A673 (cell line): Measurements from ENCODE around the gene ATRNL1. TPM values are rescaled to one million over a fixed set of nuclear protein-coding genes. Genes with fewer than 3 reads are reported as not detected.

Source experiments
- BruUV-seq: library from RNA; stranded (reverse); fragments of 400-500 nt; replicated peaks from 2 replicates; lab custom pipeline; 2021; lab: Mats Ljungman, UMichigan
- CTCF ChIA-PET: fragments of 300-600 bp; sonication (Branson Sonifier 250); formaldehyde crosslinking; loops from one replicate; lab custom pipeline; 2022; ENCODE audit warnings: antibody characterized with exemption; lab: Charles Lee
- POLR2A ChIA-PET: fragments of 300-600 bp; sonication (Branson Sonifier 250); formaldehyde crosslinking; loops from one replicate; lab custom pipeline; 2022; ENCODE audit warnings: antibody characterized with exemption; ENCODE audit not compliant: low non-redundant PET; lab: Charles Lee
- DNase-seq: peaks from one replicate; pipeline ENCODE4 v3.0.0-alpha.2; 2015; ENCODE audit warnings: low spot score
- H3K27ac ChIP-seq: fragments of 200-600 bp; sonication (generic); 2 replicates; pipeline ENCODE4 v1.5.1; 2016; ENCODE audit warnings: mixed run types, low read depth, mild to moderate bottlenecking, mixed read lengths, antibody characterized with exemption, low read length; ENCODE audit not compliant: poor library complexity, severe bottlenecking
- H3K27me3 ChIP-seq: fragments of 200-600 bp; sonication (generic); replicated peaks from 2 replicates; pipeline ENCODE4 v1.6.1; 2017; ENCODE audit warnings: mixed run types, low read depth, mild to moderate bottlenecking, mixed read lengths, antibody characterized with exemption, low read length; ENCODE audit not compliant: insufficient read depth, poor library complexity
- H3K36me3 ChIP-seq: fragments of 200-600 bp; sonication (generic); 2 replicates; pipeline ENCODE4 v1.6.1; 2016; ENCODE audit warnings: mixed run types, mild to moderate bottlenecking, mixed read lengths, antibody characterized with exemption, low read length; ENCODE audit not compliant: insufficient read depth, poor library complexity, severe bottlenecking
- H3K4me1 ChIP-seq: fragments of 200-600 bp; sonication (generic); 2 replicates; pipeline ENCODE4 v1.6.1; 2017; ENCODE audit warnings: mixed run types, mild to moderate bottlenecking, mixed read lengths, antibody characterized with exemption, low read length; ENCODE audit not compliant: insufficient read depth, poor library complexity, severe bottlenecking
- H3K4me3 ChIP-seq: fragments of 200-600 bp; sonication (generic); 2 replicates; pipeline ENCODE4 v1.5.1; 2016; ENCODE audit warnings: low read depth, mixed run types, mild to moderate bottlenecking, mixed read lengths, low read length; ENCODE audit not compliant: poor library complexity, severe bottlenecking
- H3K9me3 ChIP-seq: fragments of 200-600 bp; sonication (generic); 2 replicates; pipeline ENCODE4 v1.6.1; 2016; ENCODE audit warnings: mixed run types, low read depth, mild to moderate bottlenecking, mixed read lengths, antibody characterized with exemption, low read length; ENCODE audit not compliant: poor library complexity, severe bottlenecking
- EZH2 ChIP-seq: fragments of 200-600 bp; sonication (generic); IDR thresholded peaks from 2 replicates; pipeline ENCODE4 v1.6.1; 2017; ENCODE audit warnings: borderline replicate concordance, low read depth, mild to moderate bottlenecking, mixed read lengths, antibody characterized with exemption, low read length; ENCODE audit not compliant: poor library complexity, severe bottlenecking
- intact Hi-C: fragments of 100-400 bp; cut with micrococcal nuclease; formaldehyde crosslinking; loops from one replicate; pipeline ENCODE4 v1.10.0; 2022; ENCODE audit not compliant: unreplicated experiment
- total RNA-seq: library from RNA; stranded (reverse); gene quantifications from 2 replicates; pipeline ENCODE4 v1.2.3, GENCODE V29; 2021
- TF ChIP-seq, protein P1 (sequence below): fragments of 300-800, 200-600 bp; sonication (generic); conservative IDR thresholded peaks from 2 replicates; pipeline ENCODE4 v1.5.1; 2017; ENCODE audit warnings: low read depth, mild to moderate bottlenecking, antibody characterized with exemption, low read length, moderate library complexity, mixed read lengths

ATRNL1 gene
- total RNA-seq, 1 experiment from 2014 or later, result 3.0 TPM

DNA sequence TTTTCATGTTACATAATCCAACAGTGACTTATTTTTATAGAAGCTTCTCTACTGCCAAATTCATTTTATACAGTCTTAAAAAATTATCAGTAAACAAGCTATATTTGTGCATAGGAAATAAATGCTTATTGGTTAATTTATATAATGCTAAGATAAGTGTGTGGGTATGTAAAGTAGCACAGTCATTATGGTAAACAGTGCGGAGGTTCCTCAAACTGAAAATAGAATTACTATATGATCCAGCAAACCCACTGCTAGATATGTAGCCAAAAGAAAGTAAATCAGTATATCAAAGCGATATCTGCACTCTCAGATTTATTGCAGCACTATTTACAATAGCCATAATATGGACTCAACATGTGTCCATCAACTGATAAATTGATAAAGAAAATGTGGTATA lies 71.1 kb downstream of the ATRNL1 start:
- ChIA-PET CTCF (no interaction called here), POLR2A (no interaction called here)
- no TSS peak for BruUV-seq

DNA sequence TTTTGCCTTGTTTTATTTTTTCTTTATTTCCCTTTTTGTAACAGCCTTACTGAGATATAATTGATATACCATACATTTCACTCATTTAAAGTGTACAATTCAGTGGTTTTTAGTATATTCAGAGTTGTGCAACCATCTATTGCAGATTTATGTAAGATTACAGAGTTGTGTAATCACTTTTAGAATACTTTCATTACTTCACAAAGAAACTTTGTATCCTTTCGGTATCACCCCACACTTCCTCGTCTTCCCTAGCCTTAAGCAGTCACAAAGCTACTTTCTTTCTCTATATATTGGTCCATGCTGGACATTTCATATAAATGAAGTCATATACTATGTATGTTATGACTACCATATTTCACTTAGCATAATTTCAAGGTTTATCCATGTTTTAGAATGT lies 74.6 kb downstream of the ATRNL1 start:
- no peak overlapping the region for H3K27ac ChIP-seq
- TF ChIP-seq EZH2, result no peak
- TF ChIP-seq, protein P1, sequence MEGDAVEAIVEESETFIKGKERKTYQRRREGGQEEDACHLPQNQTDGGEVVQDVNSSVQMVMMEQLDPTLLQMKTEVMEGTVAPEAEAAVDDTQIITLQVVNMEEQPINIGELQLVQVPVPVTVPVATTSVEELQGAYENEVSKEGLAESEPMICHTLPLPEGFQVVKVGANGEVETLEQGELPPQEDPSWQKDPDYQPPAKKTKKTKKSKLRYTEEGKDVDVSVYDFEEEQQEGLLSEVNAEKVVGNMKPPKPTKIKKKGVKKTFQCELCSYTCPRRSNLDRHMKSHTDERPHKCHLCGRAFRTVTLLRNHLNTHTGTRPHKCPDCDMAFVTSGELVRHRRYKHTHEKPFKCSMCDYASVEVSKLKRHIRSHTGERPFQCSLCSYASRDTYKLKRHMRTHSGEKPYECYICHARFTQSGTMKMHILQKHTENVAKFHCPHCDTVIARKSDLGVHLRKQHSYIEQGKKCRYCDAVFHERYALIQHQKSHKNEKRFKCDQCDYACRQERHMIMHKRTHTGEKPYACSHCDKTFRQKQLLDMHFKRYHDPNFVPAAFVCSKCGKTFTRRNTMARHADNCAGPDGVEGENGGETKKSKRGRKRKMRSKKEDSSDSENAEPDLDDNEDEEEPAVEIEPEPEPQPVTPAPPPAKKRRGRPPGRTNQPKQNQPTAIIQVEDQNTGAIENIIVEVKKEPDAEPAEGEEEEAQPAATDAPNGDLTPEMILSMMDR, result no peak
- no peaks in the 10 kb centered on the region for H3K4me1 ChIP-seq
- CTCF ChIA-PET, result no interaction called here
- no peaks in the 10 kb centered on the region for H3K9me3 ChIP-seq
- POLR2A ChIA-PET, result no interaction called here
- no TSS peak for BruUV-seq
- no peaks in the 10 kb centered on the region for H3K27me3 ChIP-seq
- no peak for DNase-seq
- intact Hi-C loops, result no loop called here
- no peaks in the 10 kb centered on the region for H3K36me3 ChIP-seq
- no peak overlapping the region for H3K4me3 ChIP-seq

More for the DNA sequence above, 71.1 kb downstream of the ATRNL1 start:
- TF ChIP-seq, protein P1, result no peak
- TF ChIP-seq EZH2, result no peak
- no peaks in the 10 kb centered on the region for H3K9me3 ChIP-seq
- H3K36me3 ChIP-seq, result no peaks in the 10 kb centered on the region
- intact Hi-C loops, result no loop called here
- H3K27me3 ChIP-seq, result no peaks in the 10 kb centered on the region
- H3K4me1 ChIP-seq, result no peaks in the 10 kb centered on the region
- no peak overlapping the region for H3K4me3 ChIP-seq
- no peak for DNase-seq
- H3K27ac ChIP-seq, result no peak overlapping the region

DNA sequence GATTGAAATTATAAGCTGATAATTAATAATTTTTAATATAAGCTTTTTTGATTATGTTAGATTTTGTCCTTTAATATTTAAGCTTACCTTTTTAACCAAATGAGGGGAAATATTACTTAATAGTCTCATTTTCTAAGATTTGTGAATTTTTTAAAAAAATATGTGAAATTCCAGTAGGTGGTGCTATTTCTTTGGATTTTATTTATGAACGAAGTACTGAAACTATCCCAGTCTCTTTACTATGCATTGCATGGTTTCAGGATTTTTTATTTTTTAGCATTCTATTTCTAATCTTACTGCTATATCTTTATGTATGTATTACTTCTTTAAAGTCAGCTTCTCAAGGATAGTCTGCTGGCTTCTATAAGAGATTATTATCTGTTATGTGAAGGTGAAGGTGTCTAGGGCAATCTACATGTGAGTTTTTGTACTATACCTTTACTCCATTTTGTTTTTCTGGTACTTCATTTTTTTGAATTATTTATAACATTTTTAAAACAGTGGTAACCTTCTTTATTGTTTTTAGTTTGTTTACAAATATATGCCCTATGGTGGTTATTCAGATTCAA lies 78.3 kb downstream of the ATRNL1 start:
- Histone ChIP-seq H3K27me3 (no peaks in the 10 kb centered on the region), H3K36me3 (no peaks in the 10 kb centered on the region), H3K4me3 (no peak overlapping the region), H3K9me3 (no peaks in the 10 kb centered on the region), H3K27ac (no peak overlapping the region), H3K4me1 (no peaks in the 10 kb centered on the region)
- ChIA-PET POLR2A (no interaction called here), CTCF (interaction anchor here (0.5 kb wide), 1 partner anchor 57 kb away, joined by 4 read pairs; no protein-coding TSS in a partner anchor)
- intact Hi-C loops, result loop anchor here (5.0 kb wide), 1 partner anchor 246 kb away; no protein-coding TSS in a partner anchor
- no peak for TF ChIP-seq EZH2
- TF ChIP-seq, protein P1, result peak; percentile 56; the same call in 1 of the 2 replicates
- DNase-seq, result peak; percentile 30
- BruUV-seq, result no TSS peak
